ENCODE results near the gene LRCOL1. TPM values are rescaled to one million over a fixed set of nuclear protein-coding genes. Genes with fewer than 3 reads are reported as not detected.

The LRCOL1 gene
- total RNA-seq, 1 experiment from 2014 or later, result 0.24 TPM

DNA sequence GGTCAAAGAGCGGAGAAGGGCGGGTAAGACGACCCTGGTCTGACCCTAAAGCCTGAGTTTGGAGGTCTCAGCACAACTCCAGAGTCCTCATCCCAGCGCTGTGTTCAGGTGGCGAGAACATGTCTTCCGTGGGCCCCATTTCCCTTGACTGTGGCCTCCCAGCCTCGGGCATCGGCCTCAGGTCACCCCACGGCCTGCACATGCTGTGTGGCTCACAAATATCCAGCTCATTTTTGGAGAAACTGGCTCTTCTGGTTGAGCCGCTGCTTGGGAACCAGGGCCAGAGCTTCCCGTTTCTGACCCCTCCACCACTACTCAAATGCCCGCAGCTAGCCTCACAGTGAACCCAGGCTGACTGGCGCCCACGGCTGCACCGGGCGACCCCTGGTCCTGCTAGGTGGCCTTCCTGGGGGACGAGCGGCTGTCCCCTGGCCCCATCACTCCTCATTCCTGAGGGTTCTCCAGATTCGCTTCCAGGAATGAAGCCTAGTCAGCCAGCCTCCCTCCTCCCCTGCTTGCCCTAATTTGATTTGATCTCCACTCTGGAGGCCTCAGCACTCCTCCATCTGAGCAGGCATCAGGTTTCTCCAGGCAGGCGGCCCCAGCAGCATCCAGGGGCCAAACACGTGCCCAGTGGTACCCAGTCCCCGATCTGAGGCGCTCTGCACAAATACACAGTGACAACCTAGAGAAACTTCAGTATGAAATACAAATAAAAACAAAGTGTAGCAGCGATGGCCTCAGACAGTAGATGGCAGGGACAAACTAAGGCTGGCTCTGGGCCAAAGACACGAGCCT, 12.9 kb upstream of the LRCOL1 start:
- no peak for ATAC-seq
- Mint-ChIP-seq H3K27me3 (ENCODE audit: low read depth) (peaks cover 10% of the 10 kb centered on the region), H3K4me1 (no peaks in the 10 kb centered on the region), H3K27ac (peak overlapping the region; percentile 79), H3K9me3 (no peaks in the 10 kb centered on the region), H3K36me3 (peaks cover 15% of the 10 kb centered on the region), H3K4me3 (no peak overlapping the region)
- CTCF ChIA-PET, result interaction anchor here (3.3 kb wide), 1 partner anchor 15 kb away, joined by 14 read pairs; no protein-coding TSS in a partner anchor
- TF ChIP-seq EMX1 (CRISPR knock-in tag; IDR thresholded peaks at IDR 0.05) (no peak), ZNF219 (CRISPR knock-in tag; IDR thresholded peaks at IDR 0.05; ENCODE audit: borderline replicate concordance) (no peak), ZBTB43 (CRISPR knock-in tag; IDR thresholded peaks at IDR 0.05) (no peak), CDX4 (CRISPR knock-in tag; IDR thresholded peaks at IDR 0.05; ENCODE audit: borderline replicate concordance) (no peak), NR3C1 (CRISPR knock-in tag; conservative IDR thresholded peaks at IDR 0.05; ENCODE audit: low read depth) (no peak), MLX (CRISPR knock-in tag; IDR thresholded peaks at IDR 0.05) (no peak), USF2 (CRISPR knock-in tag; IDR thresholded peaks at IDR 0.05) (no peak), SMAD4 (CRISPR knock-in tag; IDR thresholded peaks at IDR 0.05) (no peak), MYBL2 (CRISPR knock-in tag; IDR thresholded peaks at IDR 0.05) (no peak), ZNF263 (CRISPR knock-in tag; IDR thresholded peaks at IDR 0.05; ENCODE audit: low read depth) (no peak), ESRRA (CRISPR knock-in tag; IDR thresholded peaks at IDR 0.05; ENCODE audit: borderline replicate concordance) (no peak), TP53 (CRISPR knock-in tag; IDR thresholded peaks at IDR 0.05) (no peak), FOXJ3 (CRISPR knock-in tag; IDR thresholded peaks at IDR 0.05; ENCODE audit: borderline replicate concordance) (no peak), ZNF396 (CRISPR knock-in tag; IDR thresholded peaks at IDR 0.05; ENCODE audit: borderline replicate concordance) (no peak), NFE2L1 (CRISPR knock-in tag; IDR thresholded peaks at IDR 0.05) (no peak)
- TF ChIP-seq, protein P1, sequence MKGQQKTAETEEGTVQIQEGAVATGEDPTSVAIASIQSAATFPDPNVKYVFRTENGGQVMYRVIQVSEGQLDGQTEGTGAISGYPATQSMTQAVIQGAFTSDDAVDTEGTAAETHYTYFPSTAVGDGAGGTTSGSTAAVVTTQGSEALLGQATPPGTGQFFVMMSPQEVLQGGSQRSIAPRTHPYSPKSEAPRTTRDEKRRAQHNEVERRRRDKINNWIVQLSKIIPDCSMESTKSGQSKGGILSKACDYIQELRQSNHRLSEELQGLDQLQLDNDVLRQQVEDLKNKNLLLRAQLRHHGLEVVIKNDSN (CRISPR knock-in tag; IDR thresholded peaks at IDR 0.05), result no peak
- TF ChIP-seq, protein P2, sequence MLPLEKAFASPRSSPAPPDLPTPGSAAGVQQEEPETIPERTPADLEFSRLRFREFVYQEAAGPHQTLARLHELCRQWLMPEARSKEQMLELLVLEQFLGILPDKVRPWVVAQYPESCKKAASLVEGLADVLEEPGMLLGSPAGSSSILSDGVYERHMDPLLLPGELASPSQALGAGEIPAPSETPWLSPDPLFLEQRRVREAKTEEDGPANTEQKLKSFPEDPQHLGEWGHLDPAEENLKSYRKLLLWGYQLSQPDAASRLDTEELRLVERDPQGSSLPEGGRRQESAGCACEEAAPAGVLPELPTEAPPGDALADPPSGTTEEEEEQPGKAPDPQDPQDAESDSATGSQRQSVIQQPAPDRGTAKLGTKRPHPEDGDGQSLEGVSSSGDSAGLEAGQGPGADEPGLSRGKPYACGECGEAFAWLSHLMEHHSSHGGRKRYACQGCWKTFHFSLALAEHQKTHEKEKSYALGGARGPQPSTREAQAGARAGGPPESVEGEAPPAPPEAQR (CRISPR knock-in tag; IDR thresholded peaks at IDR 0.05), result no peak
- TF ChIP-seq, protein P3, sequence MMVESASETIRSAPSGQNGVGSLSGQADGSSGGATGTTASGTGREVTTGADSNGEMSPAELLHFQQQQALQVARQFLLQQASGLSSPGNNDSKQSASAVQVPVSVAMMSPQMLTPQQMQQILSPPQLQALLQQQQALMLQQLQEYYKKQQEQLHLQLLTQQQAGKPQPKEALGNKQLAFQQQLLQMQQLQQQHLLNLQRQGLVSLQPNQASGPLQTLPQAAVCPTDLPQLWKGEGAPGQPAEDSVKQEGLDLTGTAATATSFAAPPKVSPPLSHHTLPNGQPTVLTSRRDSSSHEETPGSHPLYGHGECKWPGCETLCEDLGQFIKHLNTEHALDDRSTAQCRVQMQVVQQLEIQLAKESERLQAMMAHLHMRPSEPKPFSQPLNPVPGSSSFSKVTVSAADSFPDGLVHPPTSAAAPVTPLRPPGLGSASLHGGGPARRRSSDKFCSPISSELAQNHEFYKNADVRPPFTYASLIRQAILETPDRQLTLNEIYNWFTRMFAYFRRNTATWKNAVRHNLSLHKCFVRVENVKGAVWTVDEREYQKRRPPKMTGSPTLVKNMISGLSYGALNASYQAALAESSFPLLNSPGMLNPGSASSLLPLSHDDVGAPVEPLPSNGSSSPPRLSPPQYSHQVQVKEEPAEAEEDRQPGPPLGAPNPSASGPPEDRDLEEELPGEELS (CRISPR knock-in tag; IDR thresholded peaks at IDR 0.05), result no peak
- TF ChIP-seq, protein P4, sequence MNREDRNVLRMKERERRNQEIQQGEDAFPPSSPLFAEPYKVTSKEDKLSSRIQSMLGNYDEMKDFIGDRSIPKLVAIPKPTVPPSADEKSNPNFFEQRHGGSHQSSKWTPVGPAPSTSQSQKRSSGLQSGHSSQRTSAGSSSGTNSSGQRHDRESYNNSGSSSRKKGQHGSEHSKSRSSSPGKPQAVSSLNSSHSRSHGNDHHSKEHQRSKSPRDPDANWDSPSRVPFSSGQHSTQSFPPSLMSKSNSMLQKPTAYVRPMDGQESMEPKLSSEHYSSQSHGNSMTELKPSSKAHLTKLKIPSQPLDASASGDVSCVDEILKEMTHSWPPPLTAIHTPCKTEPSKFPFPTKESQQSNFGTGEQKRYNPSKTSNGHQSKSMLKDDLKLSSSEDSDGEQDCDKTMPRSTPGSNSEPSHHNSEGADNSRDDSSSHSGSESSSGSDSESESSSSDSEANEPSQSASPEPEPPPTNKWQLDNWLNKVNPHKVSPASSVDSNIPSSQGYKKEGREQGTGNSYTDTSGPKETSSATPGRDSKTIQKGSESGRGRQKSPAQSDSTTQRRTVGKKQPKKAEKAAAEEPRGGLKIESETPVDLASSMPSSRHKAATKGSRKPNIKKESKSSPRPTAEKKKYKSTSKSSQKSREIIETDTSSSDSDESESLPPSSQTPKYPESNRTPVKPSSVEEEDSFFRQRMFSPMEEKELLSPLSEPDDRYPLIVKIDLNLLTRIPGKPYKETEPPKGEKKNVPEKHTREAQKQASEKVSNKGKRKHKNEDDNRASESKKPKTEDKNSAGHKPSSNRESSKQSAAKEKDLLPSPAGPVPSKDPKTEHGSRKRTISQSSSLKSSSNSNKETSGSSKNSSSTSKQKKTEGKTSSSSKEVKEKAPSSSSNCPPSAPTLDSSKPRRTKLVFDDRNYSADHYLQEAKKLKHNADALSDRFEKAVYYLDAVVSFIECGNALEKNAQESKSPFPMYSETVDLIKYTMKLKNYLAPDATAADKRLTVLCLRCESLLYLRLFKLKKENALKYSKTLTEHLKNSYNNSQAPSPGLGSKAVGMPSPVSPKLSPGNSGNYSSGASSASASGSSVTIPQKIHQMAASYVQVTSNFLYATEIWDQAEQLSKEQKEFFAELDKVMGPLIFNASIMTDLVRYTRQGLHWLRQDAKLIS (CRISPR knock-in tag; IDR thresholded peaks at IDR 0.05; ENCODE audit: borderline replicate concordance), result no peak
- TF ChIP-seq, protein P5, sequence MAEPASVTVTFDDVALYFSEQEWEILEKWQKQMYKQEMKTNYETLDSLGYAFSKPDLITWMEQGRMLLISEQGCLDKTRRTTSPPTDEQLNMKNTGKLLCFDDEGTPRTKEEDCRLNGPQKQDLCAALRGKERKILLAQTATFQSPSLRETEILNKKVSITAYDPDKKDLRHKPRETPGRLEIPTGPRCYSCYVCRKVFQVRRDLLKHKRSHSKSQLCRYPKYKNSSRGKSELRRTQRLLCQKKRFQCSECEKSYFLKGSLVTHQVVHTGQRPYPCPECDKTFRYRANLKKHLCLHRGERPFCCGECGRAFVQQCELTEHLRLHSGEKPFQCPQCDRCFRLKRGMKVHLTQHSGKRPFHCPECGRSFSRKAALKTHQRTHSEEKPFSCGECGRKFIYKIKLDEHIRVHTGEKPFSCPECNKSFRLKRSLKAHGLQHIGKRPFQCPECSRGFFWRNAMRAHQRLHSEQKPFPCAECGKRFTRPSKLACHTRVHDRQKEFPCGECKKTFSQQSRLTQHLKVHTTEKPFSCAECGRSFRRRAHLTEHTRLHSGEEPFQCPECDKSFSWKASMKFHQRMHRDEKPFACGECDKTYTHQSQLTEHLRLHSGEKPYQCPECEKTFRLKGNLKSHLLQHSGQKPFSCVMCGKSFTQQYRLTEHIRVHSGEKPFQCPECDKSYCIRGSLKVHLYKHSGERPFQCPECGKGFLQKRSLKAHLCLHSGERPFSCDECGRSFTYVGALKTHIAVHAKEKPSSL (CRISPR knock-in tag; conservative IDR thresholded peaks at IDR 0.05), result no peak
- POLR2A ChIA-PET, result no interaction called here
- DNase-seq (ENCODE audit: low spot score), result no peak
